NCI-H748 treated with DMSO at 0.1 percent for 48 hours (cell line): Measurements from ENCODE around the gene ODAD3.
"Not testable (repeated sequence)": the region's sequence is repeated elsewhere in the genome, so short reads cannot be mapped to it uniquely, and the experiment has no call there.

ENCODE experiments used
- DNase-seq: peaks from one replicate; lab custom pipeline; 2025; lab: John Stamatoyannopoulos, UW

The ODAD3 gene

GRCh38 chr19:11437955-11438354 lies 3.0 kb upstream of the ODAD3 start:
- no peak for DNase-seq

- DNase-seq, result no peak
Measured at GRCh38 chr19:11435833-11436313, 952 bp upstream of the ODAD3 start.

- no peak for DNase-seq
Measured at GRCh38 chr19:11434703-11435056, 241 bp downstream of the ODAD3 start.

- not testable (repeated sequence) for DNase-seq
Measured at GRCh38 chr19:11433526-11433925, 1.4 kb downstream of the ODAD3 start.

- DNase-seq, result no peak
Measured at GRCh38 chr19:11426656-11427055, 8.3 kb downstream of the ODAD3 start.

GRCh38 chr19:11425719-11426457 lies 9.0 kb downstream of the ODAD3 start:
- no peak for DNase-seq

GRCh38 chr19:11423791-11424181 lies 11.1 kb downstream of the ODAD3 start:
- no peak for DNase-seq

- DNase-seq, result no peak
Measured at GRCh38 chr19:11423164-11423790, 11.6 kb downstream of the ODAD3 start.

- no peak for DNase-seq
Measured at GRCh38 chr19:11422163-11423065, 12.5 kb downstream of the ODAD3 start.

- no peak for DNase-seq
Measured at GRCh38 chr19:11421371-11422098, 13.4 kb downstream of the ODAD3 start.

GRCh38 chr19:11420429-11421370 lies 14.2 kb downstream of the ODAD3 start:
- DNase-seq, result no peak

- peak; percentile 69 for DNase-seq
Measured at GRCh38 chr19:11418549-11419506, 16.1 kb downstream of the ODAD3 start, which contains the start of gene RGL3. RGL3 (minus strand) TSS chr19:11419314; CDS start chr19:11419278, 36 bp downstream.

GRCh38 chr19:11418094-11418548 lies 16.8 kb downstream of the ODAD3 start:
- DNase-seq, result peak; percentile 52

- no peak for DNase-seq
Measured at GRCh38 chr19:11416346-11417052, 18.4 kb downstream of the ODAD3 start.

GRCh38 chr19:11414544-11414943 lies 20.4 kb downstream of the ODAD3 start:
- DNase-seq, result no peak

- DNase-seq, result no peak
Measured at GRCh38 chr19:11410682-11411081, 24.2 kb downstream of the ODAD3 start.

- no peak for DNase-seq
Measured at GRCh38 chr19:11408591-11408990, 26.3 kb downstream of the ODAD3 start.

GRCh38 chr19:11406703-11407236 lies 28.2 kb downstream of the ODAD3 start:
- DNase-seq, result not testable (repeated sequence)
